Hippocampal formation (tissue), 2 donors: ENCODE measurements around the gene BROX.
"Not testable (repeated sequence)": the region's sequence is repeated elsewhere in the genome, so short reads cannot be mapped to it uniquely, and the experiment has no call there.

Source experiments
- DNase-seq, 2 donors: peaks; one replicate each; lab custom pipeline; 2025; lab: John Stamatoyannopoulos, UW

Gene BROX

DNA sequence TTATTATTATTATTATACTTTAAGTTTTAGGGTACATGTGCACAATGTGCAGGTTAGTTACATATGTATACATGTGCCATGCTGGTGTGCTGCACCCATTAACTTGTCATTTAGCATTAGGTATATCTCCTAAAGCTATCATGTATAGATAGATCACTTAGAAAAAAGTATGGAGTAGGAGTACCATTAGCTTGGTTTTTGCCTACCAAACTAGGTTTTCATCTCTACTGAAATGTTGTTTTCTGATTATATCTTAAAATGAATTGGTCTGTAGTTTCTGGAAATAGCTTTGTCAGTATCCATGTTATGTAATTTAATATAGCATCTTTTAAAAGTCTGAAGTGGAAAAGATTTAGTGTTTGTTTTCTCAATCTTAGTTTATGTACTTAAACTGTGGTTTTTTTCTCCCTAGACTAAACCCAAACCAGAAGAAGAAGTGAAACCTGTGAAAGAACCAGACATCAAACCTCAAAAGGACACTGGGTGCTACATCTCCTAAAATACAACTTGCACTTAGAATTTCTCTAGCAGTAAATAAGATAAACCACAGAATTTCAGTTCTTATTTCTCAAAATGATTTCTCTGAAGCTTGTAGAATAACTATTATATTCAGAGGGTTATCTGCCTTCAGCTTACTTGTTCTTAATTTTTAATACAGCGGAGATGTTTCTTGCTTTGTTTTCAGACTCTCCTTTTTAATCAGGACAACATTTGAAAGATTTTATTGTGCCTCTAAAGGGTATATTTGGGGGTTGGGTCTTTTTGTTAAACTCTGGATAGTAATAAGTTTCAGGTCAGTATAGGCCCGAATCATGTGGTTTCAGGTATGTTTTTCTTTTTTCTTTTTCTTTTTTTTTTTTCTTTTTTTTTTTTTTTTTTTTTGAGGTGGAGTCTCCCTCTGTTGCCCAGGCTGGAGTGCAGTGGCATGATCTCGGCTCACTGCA is 20.1 kb downstream of the BROX start:
- peak in 1 of 2 donors; percentile 27 for DNase-seq

DNA sequence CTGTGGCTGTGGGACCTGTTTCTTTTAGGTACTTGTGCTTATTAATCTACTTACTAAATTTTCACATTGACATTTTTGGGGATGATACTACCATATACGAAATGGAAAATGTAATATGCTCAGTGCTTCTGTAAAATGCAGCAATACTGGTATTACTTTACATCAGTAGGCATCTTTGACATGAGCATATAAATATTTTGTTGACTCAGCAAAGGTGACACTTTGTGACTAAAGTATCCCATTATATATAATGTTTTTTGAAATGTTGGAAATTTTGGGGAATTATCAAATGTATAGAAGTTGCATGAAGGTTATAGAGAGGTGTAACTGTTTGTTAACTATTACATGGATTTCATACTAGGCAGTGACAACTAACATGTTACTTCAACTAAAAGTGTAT is 22.4 kb downstream of the BROX start:
- no peak for DNase-seq

DNA sequence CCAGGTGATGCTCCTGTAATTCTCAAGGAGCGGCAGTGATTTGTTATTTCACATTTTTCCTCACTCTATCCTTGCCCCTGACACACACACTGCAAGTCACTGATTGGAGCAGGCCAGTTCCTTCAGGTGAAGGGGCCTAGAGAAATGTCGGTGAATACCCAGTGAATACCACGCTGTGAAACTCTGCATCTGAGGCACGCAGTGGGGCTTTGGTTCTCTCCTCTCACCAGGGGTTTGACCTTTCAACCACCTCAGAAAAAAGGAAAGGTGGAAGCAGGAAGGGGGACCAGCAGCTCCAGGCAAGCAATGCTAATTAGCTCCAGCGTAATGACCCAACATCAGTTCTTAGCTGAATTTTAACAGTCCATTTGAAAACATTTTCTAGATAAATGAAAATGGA is 24.1 kb downstream of the BROX start:
- no peak for DNase-seq

DNA sequence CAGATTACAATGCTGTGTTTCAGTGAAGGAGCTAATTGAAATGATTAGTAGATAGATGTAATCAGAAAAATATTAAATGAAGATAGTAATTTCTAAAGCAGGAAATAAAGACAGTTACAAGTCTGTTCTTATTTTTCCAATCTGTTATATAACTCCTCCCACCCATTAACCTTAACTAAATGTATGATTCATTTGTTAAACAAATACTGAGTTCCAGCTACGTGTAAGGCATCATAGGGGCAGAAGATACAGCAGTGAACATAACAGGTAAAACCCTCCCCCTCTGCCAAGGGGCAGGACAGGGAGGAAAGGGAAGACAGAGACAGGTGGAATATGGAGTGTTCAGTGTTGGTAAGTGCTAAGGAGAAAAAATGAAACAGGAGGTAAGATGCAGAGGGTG is 24.6 kb downstream of the BROX start, which contains the start of gene FAM177B:
Gene FAM177B (plus strand): TSS at position 231 of the 400 bp plus-strand sequence. CDS start 9,344 bp downstream, outside the sequence.
- DNase-seq: no peak

DNA sequence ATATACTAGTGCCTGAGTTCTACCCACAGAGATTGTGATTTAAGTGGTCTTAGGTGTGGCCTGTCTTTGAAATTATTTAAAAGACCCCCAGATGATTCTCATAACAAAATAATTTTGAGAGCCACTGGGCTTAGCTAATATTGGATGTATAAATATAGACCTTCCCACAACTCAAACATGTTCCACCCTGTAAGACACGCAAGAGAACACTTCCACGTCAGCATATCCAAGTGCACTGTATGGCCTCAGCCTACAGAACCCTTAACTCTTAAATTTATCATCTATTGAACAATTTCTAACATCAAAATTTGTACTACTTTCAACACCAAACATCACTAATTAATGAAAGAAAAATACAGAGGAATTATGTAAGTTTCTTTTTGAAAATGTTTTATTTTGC is 27.1 kb downstream of the BROX start:
- no peak for DNase-seq

DNA sequence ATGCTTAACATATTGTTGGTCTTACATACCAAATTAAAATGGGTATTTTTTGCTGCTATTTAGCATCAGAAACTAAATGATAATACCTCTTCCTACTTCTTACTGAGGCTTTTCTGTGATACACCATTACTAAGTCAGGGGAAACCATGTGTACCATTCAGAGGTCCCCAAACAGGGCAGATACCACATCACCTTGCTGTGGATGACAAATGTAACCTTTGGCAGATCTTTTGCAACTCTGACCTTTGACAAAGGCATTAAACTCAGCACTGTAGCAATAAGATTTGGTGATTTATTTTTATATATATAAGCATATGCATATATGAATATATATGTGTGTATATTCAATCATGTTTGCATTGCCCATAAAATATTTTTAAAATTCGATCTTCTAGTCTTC is 27.6 kb downstream of the BROX start:
- no peak for DNase-seq

DNA sequence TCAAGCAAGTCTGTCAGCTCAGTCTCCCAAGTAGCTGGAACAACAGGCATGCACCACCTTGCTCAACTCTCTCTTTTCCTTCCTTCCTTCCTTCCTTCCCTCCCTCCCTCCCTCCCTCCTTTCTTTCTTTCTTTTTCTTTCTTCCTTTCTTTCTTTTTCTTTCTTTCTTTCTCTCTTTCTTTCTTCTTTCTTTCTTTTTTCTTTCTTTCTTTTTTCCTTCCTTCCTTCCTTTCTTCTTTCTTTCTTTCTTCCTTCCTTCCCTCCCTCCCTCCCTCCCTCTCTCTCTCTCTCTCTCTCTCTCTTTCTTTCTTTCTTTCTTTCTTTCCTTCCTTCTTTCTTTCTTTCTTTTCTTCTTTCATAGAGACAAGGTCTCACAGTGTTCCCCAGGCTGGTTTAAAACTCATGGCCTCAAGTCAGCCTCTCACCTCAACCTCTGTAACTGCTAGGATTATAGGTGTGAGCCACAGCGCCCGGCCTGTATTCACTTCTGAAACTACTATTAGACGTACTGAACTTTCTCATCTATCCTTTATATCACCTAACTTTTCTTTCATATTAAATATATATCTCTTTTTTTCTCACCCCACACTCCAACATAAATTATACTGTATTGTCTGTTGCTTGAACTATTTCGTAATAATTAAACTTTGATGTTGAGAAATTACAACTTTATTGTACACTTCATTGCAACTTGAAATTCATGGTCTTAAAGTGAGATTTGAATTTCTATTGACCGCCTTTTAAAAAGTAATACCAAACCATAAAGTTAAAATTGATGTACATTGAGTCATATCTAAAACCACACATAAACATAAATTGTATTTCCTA is 29.5 kb downstream of the BROX start:
- DNase-seq: not testable (repeated sequence)

DNA sequence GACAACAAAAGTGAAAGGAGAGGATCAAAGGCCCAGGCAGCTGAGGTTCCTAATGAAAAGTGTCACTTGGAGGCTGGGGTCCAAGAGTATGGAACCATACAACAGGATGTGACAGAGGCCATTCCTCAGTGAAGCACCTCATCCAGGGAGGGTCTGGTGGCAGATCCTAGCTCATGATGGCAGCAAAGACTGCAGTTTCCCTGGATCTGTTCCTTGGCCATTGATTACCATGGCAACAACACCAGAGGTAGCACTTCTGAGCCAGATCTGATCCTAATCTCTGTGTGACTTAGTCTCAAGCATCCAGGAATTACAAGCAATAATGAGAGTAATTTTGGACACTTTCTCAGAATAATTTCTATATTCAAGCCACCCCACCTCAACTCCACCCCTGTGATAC is 37.6 kb downstream of the BROX start:
- no peak for DNase-seq

DNA sequence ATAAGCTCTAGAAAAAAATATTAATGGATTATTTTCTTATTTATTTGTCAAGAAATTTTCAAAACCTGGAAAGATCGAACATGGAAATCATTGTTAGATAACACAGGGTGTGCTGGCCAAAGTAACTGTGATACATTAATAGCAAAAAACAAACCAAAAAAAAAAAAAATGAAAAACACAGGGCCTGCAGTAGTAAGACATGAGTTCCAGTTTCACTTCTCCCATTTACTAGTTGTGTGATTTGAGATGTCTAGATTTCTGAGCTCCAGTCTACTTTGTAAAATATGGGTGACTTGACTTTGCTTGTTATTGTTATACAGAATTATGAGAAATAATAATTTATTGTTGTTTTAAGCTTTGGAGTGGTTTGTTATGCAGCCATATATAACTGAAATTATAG is 38.3 kb downstream of the BROX start:
- DNase-seq: no peak

DNA sequence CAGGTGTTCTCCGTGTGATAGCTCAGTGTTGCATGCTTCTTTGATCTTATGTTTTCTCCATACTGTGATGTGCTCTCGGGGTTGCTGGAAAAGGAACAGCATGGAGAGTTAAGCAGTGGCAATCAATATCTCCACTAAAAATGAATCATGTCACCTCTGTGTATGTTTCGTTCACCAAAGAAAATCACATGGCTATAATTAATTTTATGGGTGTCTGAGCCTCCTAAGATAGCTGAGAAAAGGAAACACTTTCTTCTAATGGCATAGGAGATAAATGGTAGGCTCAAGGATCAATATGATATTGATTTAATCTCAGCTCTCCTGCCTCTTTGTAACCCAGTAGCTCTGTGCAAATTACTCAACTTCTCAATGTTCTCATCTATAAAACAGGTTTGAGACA is 38.9 kb downstream of the BROX start:
- no peak for DNase-seq

DNA sequence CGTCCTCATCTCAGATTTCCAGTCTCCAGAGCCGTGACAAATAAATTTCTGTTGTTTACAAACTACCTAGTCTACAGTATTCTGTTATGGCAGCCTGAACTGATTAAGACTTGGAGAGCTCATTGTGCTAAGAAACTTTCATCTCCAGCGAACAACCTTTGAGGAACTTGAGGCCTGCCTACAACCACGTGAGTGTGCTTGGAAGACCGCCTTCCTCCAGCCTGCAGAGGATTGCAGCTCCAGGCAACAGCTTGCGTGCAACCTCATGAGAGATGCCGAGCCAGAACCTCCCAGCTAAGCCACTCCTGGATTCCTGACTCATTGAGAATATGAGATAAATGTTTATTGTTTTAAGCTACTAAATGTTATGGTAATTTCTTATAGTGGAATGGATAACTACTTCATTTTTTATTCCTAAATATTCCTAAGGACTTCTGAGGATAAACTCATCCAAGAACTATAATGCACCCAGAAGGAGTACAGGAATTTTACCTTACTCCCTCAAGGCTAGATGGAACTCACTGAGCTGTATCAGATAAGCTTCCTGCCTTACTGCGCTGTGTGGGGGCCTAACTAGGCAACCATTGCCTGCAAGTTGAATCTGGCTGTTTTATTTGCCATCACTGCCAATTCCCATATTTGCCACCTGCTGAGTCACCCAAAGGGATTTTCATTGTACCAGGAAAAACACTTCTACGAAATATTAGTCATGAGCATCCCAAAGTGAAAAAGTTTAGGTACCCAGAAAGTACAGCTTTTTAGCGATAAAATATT is 42.2 kb downstream of the BROX start:
- peak; percentile 38 to 47 for DNase-seq

DNA sequence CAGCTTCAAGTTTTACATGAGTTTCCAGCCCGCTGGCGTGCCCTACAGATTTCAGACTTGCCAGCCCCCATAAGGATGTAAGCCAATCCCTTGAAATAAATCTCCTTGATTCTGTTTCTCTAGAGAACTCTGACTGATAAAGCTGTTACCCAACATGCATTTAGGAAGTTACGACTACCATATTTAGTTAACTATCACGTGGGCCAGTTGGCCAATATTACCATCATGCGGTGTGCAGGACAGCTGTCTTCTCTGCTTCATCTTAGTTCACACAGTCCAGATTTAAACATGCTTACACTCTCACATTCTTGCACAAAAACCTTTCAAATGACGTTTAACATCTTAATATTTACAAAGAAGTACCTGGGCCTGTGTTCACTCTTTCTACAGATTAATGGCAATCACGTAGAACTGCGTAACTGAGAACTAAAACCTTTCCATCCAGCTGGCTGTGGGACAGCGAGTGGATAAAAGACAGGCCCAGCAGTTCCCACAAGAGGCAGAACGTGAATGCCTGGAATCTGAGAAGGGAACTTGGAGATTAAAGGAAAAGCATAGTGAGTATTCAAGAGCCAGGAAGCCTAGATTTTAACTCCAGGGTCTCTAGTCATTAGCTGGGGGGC is 45.4 kb downstream of the BROX start:
- no peak for DNase-seq

DNA sequence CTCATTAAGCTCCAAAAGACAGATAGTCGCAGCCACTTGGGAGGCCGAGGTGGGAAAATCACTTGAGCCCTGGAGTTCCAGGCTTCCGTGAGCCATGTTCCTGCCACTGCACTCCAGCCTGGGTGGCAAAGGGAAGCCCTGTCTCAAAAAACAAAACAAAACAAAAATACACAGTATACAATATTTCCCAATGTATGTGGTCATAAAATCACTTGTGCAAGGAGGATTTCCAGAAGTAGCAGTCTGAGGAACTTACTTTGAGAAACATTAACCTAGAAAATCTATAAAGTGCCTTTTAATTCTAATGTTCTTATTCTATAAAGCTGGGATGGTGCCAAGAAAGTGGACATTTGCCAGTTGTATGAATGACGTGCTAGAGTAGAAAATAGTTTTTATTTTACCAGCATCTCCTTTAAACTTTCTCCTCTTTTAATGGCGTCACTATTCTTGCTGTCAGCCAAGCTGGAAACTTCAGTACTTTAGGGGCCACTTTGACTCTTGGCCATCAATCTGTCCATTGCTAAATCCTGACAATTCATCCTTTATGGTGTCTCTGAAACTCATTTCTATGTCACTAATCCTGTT is 47.2 kb downstream of the BROX start:
- DNase-seq: no peak

DNA sequence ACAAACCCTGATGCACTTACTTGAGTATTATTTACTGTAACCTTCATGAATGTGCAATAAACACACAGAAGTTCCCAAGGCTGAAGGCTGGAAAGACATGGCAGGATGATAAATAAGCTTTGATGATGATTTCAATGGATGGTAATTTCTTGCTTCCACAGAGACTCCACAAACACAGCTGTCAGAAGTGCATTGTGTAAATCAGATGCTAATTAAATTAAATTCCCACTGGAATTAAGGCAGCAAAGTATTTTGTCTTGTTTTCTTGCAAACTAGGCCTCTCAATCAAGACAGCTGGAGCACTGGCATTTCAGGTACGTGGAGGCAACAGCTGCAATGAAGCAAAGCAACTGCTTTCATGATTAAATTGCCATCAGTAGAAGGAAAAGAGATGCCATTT is 48.7 kb downstream of the BROX start:
- no peak for DNase-seq

DNA sequence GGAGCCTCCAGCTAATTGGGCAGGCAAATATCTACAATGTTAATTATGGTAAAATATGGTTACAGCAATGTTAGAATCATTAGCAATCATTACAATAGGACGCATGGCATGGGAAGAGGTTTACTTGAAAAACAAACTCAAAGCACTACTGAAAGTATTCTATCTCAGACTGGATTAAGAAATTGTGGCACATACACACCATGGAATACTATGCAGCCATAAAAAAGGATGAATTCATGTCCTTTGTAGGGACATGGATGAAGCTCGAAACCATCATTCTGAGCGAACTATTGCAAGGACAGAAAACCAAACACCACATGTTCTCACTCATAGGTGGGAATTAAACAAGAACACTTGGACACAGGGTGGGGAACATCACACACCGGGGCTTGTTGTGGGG is 49.8 kb downstream of the BROX start:
- not testable (repeated sequence) for DNase-seq

DNA sequence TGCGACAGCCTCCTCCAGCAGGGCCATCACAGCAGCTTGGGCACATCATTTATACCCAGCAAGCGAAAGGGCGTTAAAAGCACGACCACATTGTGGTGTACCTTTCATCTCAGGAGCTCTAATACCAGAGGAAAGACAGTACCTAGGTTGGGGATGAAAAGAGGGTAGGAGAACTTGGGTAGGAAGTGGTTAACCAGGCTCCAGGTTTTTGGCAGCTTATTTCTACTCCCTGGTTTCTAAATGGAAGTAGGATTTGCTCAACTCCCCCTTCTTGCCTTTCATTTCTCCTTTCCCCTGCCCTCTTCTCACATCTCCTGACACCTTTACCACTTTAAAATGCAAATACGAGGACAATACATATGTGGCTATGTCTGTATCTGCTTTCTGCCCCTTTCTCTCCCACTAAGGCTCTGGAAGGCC is 54.8 kb downstream of the BROX start:
- DNase-seq: no peak

DNA sequence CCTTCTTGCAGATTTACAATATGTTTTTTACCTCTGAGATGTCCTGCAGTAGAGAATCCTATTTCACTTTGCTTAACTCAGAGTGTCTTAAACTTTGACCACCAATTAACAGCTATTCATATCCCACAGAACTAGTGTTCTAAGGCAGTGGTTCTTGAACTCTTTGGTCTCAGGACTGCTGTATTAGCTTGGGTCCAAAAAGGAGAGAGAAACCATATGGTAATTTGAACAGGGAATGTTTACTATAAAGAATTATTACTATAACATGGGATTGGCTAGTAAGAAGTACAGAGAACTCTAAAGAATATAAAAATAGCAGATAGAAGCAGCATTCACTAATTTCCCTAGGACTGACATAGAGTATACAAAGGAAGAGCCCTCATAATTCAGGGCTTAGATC is 56.2 kb downstream of the BROX start:
- no peak for DNase-seq

DNA sequence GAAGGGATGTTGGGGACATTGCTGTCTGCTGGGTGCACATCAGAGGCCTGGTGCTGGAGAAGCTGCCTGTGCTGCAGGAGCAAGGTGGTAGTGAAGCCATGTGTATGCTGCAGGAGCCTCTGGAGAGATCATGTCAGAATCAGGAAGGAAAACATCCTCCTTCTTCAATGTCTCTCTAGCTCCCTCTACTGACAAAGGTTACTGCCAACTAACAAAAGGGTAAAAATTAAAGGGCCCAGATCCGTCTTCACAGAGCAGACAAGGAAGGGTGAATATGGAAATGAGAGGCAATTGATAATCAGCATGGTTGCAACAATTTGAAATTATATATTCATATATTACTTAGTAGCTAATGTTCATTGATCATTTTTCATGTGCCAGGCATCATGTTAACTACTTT is 56.8 kb downstream of the BROX start:
- DNase-seq: no peak

DNA sequence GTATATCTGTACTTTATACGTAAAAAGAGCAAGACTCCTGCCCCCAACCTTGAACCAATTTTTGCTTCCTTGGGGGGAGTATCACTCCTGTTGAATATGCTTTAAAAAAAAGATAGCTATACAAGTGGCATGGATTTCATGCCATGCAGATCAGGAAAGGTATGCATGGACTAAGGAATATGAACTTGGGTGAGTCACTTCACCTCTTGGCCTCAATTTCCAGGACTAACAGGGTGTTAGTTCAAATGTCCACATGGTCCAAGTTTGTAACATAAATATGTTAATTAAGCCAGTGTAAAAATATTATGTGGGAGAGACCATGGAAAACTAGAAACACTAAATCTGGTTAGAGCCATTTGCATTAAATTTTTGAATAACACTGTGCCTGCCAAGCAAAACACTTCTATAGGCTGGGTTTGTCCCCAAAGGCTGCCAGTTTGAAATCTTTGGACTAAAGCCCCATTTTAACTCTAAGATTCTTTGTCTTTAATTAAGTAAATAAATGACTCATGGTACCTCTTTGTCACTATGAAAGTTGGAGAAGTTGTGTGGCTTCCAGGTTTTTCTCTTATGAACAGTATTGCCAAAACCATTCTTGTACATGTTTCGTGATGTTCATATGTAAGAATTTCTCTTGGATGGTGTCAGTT is 57.7 kb downstream of the BROX start:
- DNase-seq: no peak

DNA sequence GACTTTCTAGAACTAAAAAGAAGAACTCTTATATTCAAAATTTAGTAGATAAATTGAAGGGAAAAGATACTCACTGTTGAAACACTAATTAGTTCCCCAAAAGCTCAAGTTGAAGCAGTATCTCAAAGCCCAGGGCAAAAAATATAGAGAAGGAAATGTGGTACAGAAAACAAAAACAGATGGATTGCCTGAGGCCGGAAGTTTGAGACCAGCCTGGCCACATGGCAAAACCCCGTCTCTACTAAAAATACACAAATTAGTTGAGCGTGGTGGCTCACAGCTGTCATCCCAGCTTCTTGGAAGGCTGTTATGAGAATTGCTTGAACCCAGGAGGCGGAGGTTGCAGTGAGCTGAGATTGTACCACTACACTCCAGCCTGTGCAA is 60.6 kb downstream of the BROX start:
- DNase-seq: peak in 1 of 2 donors; percentile 20

DNA sequence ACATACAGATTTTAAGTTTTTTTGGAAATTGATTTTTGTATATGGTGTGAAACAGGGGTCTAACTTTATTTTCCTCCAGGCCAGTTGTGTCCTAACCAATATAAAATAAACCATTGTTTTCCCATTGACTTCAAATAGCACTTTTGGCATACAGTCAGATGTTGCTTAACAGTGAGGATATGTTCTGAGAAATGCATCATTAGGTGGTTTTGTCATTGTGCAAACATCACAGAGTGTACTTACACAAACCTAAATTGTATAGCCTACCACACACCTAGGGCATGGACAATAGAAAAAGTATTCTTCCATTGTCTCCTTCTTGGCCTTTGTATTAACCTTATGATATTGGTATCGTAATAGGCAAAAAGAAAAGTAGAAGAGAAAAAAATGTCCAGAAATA is 65.1 kb downstream of the BROX start:
- DNase-seq: no peak
